TTC549 (cell line): ENCODE measurements around the gene DYNLT1.
"Not testable (repeated sequence)": the region's sequence is repeated elsewhere in the genome, so short reads cannot be mapped to it uniquely, and the experiment has no call there.

Experiments used
- FAIRE-seq: peaks from 2 replicates; lab custom pipeline; 2012; peaks lifted over from hg19 to GRCh38; lab: Jason Lieb, UNC

Gene DYNLT1

DNA sequence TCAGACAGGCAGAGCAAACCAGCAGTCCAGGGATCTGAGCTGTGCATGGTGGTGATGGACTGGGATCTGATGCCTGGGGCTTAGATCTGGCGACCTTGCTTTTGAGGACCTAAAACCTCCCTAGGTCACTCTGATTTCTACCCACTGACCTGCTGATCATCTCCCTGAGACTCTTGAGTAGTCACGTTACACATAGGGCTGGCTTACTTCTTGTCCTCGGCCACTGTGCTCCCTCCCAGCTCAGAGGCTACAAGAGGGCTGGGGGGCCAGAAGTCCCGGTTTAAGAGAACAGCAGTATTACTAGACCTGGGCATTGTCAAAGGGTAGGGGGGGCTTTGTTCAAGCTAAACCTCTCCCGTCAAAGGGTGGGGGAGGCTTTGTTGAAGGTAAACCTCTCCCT, 5.5 kb downstream of the DYNLT1 start:
- FAIRE-seq = no peak

DNA sequence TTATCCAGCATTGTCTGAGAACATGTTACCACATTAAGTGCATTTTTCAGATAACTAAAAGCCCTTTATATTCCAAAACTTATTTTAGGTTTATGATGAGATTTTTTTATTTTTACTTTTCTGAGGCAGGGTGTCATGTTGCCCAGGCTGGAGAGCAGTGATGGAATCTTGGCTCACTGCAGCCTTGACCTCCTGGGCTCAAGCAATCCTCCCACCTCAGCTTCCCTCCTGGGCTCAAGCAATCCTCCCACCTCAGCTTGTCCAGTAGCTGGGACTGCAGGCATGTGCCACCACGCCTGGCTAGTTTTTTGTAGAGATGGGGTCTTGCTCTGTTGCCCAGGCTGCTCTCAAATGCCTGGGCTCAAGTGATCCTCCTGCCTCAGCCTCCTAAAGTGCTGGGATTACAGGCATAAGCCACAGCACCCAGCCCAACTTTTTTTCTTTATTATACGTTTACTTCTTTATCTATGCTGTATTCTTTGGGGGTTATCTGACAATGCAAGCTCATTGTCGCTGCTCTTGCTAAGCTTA, 6.2 kb downstream of the DYNLT1 start:
- no peak for FAIRE-seq

DNA sequence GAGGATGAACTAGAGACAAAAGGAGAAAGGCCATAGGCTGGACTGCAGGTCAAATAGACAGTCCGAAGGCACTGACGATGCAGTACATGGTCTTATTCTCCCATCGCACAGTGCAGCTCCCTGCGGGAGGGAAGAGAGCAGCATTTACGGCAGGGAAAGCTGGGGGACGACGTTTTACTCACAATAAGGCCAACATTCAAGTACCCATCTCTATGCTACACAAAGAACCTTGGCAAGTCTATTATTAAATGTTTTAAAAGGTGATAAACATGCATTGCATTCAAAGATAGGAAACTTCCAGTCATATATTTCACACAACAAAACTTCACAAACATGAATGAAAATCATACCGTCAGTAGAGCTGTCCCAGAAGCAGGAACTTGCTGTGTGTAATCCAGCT, 7.8 kb downstream of the DYNLT1 start:
- no peak for FAIRE-seq

DNA sequence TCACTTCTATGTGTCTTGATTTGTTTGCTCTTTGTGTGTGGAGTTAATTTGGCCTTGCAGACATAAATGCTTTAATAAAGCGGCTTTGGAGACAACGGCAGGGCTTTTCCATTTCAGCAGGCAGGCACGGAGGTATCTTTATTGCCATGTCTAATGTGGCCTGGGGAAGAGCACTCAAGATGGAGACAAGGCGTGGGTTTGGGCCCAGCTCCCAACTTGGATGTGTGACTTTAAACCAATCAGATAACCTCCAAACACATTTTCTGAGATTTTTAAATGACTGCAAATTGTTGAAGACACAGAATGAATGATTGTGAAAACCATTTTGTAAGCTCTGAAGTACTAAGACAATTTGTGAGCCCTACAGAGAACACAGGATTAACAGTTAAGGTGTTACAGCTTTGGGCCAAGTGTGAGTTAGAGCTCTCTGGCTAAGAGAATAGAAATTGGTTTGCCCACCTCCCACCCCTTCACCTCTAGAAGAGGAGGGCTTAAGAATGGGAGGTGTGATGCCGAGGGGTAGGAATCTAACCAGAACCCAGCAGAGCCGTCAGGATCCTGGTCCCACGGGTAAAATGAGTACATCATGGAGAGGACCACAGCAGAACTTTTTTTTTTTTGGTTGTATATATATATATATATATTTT, 9.0 kb downstream of the DYNLT1 start:
- FAIRE-seq = no peak

DNA sequence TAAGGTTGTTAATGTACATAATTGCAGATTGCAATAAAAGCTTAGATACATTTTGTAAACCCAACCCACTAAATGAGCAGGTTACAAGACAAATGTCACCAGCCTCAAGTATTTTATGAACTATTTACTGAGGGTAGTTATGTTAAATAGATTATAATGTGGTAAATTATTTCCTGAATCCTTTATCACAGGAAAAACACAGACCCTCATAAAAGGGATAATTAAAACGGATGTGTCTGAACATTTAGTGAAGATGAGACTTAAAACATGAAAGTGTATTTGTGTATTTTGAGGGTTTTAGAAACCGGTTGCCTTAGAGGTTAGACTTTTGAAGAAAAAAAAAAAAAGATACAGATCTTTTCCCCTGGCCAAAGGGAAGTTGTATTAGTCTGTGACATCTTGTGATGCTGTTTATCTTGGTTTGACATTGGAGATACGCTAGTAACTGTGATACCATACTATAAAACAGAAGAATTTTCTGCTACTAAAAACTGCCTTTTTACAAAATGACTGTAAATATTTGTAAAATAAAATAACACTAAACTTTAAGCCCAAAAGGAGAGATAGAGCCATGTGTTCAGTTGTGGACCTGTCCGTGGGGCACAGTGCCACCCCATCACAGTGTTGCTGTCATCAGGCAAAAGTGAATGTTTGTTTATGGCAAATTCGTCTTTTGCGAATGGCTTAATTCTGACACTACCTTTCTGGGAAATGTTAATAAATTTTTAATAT, 9.7 kb downstream of the DYNLT1 start:
- FAIRE-seq = no peak

DNA sequence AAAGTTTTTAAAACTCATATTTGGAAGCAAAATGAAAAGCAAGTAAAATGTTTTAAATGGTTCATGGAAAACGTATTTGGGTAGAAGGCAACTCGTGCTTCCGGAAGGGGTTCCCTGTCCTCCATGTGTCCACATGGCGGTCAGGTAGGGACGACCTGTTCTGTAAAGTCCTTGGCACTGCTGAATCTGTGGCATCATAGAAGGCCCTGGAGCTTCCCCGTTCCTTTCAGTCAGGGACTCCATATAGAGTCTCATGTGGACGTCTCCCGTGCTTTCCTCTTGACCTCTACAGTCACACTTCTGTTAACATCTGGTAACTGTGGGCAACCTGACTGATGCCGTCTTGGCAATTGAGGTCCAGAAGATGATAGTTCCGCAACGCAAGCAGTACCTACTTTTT, 11.4 kb downstream of the DYNLT1 start:
- FAIRE-seq = no peak

DNA sequence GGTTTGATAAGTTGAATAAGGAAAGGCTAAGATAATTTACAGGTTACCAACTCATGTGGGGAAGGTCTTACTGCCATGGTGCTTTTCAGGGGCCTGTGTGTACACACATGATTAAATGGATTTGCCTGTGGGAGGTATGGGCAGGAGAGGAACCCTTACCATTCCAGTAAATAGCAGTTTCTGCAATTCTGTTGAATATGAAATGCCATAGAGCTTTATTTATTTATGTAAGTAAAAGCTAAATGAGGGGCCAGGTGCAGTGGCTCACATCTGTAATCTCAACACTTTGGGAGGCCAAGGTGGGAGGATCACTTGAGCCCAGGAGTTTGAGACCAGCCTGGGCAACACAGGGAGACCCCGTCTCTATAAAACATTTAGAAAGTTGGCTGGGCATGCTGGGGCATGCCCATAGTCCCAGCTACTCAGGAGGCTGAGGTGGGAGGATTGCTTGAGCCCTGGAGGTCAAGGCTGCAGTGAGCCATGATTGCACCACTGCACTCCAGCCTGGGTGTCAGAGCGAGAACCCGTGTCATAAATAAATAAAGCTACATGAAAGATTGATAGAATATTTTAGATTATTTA, 11.9 kb downstream of the DYNLT1 start:
- FAIRE-seq = not testable (repeated sequence)

DNA sequence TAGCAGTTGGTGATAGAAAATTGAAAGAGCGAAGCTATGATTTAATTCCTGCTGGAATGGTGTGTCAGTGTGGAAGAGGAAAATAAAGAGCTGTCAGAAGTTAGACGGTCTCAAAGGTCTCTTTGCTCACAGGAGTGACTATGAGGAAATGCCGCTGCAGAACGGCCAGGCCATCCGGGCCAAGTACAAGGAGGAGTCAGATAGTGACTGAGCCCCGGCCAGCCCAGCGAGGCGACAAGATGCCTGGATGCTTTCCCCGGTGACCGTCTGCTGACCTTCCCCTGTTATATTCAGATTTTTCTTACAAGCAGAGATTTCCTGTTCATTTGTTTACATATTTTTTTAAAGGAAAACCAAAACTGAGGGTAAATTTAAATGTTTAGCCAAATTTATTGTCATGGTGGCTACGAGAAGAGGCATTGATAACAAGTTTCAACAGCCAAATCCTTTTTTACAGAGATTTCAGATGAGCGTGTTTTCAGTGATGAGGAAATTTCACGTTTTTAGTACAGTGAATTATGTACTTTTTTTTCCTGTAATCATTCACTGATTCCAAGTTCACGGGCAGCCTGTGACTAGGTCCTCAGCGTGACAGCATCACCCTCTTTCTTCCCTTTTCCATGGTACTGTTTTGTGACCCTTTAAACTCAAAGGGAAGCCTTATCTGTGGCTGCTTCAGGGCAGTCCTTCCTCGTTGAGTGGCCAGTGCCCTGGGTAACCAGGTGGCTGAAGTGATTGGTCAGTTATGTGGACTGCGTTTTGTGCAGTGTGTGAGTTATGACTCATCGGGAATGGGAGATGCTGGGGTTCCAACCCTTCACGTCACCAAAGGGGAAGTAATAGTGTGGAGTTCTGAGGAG, 12.6 kb downstream of the DYNLT1 start:
- FAIRE-seq = no peak

DNA sequence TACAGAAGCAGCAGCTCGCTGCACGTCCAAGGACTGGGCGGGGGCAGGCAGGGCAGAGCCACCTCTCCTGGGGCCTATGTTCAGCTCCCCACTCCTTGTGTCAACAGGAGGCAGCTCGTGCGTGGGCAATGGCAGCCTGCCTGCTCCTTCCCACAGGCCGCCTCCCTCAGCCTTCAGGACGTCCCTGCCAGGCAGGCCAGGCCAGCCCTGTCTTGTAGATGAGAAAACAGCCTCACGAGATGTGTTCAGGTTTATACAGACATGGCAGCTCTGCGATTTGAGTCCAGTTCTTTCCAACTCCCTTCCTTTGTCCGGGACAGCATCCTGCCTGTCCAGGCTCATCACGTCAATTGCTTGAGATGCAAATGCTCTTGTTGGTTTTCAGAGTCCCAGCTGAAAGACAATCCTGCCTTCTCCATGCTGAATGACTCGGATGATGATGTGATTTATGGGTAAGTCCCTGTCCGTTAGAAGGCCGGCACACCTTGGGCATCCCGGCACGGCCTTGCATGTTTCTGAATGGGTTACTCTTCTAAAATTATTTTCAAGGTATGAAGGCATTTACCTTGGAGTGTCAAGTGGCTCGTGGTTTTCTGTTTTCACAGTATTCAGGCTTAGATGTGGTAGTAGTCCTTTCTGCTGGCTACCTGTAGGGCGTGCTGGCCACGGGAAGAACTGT, 13.5 kb downstream of the DYNLT1 start:
- no peak for FAIRE-seq

DNA sequence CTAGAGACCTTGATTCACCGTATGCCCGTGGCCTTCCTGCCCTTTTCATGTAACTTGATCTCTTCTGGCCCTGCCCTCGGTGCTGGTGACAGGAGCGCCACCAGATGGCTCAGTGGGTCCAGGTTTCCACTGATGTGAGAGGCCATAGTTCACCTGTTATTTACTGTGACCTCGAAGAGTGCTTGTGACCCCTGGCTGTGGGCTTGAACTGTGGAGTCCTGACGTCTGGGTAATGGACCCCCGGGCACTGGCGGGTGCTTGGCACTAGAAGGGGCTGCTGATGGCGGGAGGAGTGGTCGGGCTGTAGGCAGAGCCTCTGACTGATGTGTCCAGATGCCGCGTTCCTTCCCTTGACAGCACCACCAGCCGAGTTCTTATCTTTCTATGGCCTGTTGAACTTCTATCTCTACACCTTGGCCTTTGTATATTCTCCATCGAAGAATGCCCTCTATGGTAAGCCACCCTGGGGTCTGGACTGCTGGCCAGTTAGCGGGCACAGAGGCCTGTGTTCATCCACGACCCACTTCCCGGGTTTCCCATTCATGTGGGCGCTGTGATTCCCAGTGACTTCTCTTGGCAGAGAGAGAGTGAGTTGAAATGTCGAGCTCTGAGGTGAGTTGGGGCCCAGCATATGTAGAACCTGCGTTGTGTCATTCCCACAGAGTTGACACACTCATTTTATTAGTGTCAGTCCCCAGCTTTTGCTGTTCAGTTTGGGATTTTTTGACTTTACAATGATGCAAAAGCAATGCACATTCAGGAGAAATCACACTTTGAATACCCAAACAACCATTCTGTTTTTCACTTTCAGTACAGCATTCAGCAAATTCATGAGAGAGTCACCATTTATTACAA, 14.9 kb downstream of the DYNLT1 start:
- no peak for FAIRE-seq

DNA sequence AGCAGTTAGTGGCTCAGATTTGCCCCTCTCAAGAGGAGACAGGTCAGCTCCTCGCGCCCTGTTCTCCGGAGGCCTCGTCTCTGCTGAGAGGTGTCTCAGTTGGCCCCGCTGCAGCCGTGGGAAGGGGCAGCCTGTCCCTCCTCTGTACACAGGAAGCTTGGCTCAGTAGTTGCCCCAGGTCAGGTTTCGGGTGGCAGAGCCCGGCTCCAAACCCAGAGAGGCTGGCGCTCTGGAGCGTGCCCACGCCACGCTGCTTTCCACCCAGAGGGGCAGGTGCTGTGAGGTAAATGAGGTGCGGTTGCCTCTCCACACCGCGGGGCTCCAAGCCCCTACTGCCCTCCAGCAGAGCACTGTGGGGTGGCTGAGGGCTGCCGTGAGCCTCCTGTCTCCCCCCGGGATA, 16.0 kb downstream of the DYNLT1 start:
- FAIRE-seq = no peak

DNA sequence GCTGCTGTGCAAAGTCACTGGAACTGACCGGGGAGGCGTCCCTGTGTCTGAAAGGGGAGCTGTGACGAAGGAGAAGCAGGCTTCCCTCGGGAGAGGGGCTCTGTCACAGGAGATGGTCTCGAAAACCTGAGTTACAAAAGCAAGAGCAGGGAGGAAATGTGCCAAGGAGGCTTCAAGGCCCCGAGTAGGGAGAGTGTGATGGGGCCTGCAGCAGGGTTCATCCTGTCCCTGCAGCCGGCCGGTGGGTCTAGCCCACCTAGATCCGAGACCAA, 16.7 kb downstream of the DYNLT1 start:
- FAIRE-seq = no peak

DNA sequence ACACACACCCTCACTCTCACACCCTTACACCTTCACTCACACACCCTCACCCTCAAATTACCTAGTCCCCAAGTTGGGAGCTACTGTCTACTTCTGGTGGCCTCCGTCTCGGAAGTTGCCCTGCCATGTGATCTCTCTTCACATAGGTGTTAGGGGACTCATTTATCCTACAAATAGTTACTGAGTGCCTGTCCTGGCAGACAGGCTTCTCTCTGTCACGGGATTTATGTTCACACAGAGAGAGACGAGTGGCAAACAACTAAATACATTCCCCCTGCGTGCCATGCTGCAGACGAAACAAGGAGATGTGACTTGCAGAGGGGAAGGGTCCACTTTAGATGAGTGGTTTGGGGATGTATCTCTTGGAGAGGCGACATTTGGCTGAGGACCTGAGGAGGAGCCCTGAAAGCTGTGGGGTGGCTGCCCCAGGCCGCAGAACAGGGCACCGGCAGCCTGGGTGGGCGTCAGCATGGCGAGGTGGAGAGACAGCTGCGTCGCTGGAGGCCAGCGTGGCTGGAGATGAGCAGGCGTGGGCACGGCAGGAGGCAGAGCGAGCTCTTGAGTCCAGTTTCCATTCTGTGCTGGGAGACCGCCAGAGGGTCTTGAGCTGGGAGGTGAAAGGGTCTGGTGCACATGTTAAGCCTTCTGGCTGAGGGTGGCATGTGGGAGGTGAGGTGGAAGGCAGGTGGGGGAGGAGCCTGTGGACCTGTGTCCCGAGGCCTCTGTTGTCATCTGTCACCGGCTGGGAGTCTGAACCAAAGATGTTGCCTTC, 17.2 kb downstream of the DYNLT1 start:
- no peak for FAIRE-seq

DNA sequence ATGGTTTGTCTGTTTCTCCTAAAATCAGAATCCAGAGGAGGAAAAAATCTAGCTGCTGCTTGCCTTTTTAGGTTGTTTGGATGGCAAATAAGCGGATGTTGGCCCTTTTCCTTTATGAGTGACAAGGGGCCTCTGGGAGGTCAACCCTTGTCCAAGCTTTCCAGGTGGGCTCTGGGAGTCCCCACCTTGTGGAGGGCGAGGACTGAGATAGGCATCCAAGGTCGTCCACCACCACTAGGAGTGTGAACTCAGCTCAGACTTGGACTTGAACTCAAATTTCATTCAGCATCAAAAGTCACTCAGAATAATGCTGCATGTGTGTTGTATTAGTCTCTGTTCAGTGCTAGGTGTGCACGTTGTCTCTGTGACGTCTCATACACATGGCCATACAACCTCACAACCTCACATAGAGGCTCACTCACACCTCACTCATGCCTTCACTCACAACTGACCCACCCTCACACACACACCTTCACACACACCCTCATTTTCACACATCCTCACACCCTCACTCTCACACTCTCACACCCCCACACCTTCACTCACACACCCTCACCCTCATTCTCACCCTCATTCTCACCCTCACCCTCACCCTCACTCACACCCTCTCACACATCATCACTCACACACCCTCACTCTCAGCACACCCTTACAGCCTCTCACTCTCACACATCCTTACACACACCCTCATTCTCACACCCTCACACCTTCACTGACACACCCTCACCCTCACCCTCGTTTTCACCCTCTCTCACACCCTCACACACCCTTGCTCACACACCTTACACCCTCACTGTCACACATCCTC, 18.0 kb downstream of the DYNLT1 start:
- no peak for FAIRE-seq

DNA sequence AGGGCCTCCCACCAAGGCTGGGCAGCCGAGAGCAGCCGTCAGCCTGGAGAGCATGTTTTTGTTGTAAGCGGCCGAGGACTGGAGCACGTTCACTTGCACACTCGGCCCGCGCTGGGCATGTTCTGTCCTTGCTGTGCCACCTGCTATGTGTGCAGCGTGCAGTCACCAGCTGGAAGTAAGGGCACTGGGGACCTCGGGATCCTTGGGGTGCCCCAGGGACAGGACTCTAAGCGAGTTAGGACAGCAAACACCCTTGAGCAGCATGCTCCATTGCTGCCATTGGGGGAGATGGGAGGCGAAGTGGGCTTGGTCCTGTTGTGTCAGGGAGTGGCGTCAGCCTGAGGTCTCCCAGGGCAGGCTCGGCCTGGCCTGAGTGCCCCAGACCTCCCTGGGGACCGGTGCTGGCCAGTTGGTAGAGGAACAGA, 18.6 kb downstream of the DYNLT1 start:
- FAIRE-seq = no peak

DNA sequence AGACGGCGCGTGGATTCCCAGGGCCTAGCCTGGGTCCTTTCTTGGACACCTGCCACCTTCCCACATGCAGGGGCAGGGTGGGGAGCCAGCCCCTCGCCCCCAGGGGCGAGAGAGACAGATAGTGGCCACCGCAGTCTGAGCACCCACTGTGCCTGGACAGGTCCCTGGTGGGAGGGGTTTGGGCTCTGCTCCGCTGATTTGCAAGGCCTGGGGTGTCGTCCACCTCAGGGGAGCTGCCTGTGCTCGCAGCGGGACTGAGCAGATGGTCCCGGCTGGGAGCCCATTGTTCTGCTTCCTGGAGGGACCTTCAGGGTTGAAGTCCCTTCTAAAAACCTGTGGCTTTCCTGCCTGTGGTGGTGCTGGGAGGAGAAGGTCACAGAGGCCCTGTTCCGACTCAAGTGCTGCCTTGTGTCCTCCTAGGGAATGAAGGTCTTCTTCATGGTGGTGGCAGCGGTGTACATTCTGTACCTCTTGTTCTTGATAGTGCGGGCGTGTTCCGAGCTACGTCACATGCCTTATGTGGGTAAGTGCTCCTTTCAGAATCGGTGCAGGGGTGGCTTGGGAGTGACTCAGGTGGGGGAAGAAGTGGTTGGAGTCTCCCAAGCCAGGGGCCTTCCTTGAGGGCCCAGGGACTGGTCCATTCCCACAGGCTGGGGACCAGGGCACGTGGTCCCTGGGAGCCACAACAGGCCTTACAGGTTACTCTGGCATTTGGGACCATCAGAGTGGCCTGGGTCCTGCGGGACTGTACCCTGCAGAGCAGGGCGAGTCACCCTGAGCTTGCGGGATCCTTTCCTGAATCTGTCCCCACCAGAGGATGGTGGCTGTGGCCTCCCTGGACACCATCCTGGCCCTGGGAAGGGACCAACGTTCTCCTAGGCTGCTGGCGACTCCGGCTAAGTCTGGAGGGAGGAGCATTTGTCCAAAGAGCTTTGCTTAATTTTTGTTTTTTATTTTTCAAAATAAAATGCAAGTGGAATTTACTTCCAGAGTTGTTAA, 19.6 kb downstream of the DYNLT1 start:
- FAIRE-seq = no peak

DNA sequence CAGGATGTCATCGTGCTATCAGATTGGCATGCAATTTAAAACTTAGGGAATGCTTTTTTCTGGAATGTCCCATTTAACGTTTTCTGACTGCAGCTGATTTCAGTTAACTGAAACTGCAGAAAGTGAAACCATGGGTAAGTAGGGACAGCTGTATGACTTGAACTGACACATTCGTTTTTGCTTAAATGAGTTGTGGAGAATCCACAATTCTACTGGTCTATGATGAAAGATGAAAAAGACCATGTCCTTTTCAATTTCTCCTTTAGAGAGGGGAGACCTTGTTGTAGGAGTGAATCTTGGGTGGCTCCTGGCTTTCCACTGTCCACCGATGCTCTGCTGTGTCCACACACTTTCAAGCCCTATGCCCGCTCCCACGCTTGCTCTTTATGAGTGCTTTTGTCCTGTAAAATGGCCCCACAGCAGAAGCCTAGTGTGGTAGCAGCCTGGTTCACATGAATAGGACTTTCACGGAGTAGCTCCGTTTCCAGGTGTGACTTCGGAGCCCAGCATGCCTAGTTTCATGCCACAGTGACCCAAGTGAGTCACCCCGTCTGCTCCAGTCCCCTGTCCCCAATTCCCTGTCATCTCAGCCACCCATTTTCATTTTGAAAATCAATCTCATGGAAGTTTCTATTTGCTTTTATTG, 21.9 kb downstream of the DYNLT1 start:
- FAIRE-seq = no peak
